Measurements from ENCODE around the gene VWA8.
A peak's percentile ranks its signal among the peaks of the same experiment; 100 is the strongest.

Gene VWA8

GRCh38 chr13:41627425-41627824 is 333.5 kb downstream of the VWA8 start:
- H3K36me3 ChIP-seq (ENCODE audit: control insufficient read depth, low read length) = no peaks in the 10 kb centered on the region
- H3K27ac ChIP-seq (ENCODE audit: low read depth, low read length) = no peak overlapping the region
- no peak overlapping the region for H3K4me3 ChIP-seq (ENCODE audit: low read length)
- H3K4me2 ChIP-seq (ENCODE audit: low read length) = no peak overlapping the region
- no peaks in the 10 kb centered on the region for H3F3A ChIP-seq (ENCODE audit: control insufficient read depth, insufficient read depth)
- no peaks in the 10 kb centered on the region for H4K20me1 ChIP-seq (ENCODE audit: control insufficient read depth, insufficient read depth, low read depth, low read length)
- H3K9me2 ChIP-seq (replicated peaks; ENCODE audit: control insufficient read depth, low read length) = no peaks in the 10 kb centered on the region
- TF ChIP-seq, protein P1, sequence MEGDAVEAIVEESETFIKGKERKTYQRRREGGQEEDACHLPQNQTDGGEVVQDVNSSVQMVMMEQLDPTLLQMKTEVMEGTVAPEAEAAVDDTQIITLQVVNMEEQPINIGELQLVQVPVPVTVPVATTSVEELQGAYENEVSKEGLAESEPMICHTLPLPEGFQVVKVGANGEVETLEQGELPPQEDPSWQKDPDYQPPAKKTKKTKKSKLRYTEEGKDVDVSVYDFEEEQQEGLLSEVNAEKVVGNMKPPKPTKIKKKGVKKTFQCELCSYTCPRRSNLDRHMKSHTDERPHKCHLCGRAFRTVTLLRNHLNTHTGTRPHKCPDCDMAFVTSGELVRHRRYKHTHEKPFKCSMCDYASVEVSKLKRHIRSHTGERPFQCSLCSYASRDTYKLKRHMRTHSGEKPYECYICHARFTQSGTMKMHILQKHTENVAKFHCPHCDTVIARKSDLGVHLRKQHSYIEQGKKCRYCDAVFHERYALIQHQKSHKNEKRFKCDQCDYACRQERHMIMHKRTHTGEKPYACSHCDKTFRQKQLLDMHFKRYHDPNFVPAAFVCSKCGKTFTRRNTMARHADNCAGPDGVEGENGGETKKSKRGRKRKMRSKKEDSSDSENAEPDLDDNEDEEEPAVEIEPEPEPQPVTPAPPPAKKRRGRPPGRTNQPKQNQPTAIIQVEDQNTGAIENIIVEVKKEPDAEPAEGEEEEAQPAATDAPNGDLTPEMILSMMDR (IDR thresholded peaks at IDR 0.05; ENCODE audit: low read depth, low read length, poor library complexity, severe bottlenecking) = no peak
- no peak for TF ChIP-seq EZH2phosphoT487 (IDR thresholded peaks at IDR 0.05; ENCODE audit: borderline replicate concordance, low read length)
- no peaks in the 10 kb centered on the region for H3K27me3 ChIP-seq (ENCODE audit: control insufficient read depth, low read length)
- no peaks in the 10 kb centered on the region for H3K79me2 ChIP-seq (ENCODE audit: control insufficient read depth, low read length)
- no peaks in the 10 kb centered on the region; the same call in 1 of the 2 replicates for H3K9me3 ChIP-seq (ENCODE audit: control insufficient read depth, insufficient read depth, low read length)
- peaks cover 17% of the 10 kb centered on the region for H3K4me1 ChIP-seq (ENCODE audit: control insufficient read depth, low read length)

- Histone ChIP-seq H3K4me1 (ENCODE audit: control insufficient read depth, low read length) (peaks cover 22% of the 10 kb centered on the region), H3K4me2 (ENCODE audit: low read length) (no peak overlapping the region), H3K9me2 (replicated peaks; ENCODE audit: control insufficient read depth, low read length) (no peaks in the 10 kb centered on the region), H3K27me3 (ENCODE audit: control insufficient read depth, low read length) (no peaks in the 10 kb centered on the region), H3K9me3 (ENCODE audit: control insufficient read depth, insufficient read depth, low read length) (no peaks in the 10 kb centered on the region; the same call in 1 of the 2 replicates), H3K4me3 (ENCODE audit: low read length) (no peak overlapping the region), H4K20me1 (ENCODE audit: control insufficient read depth, insufficient read depth, low read depth, low read length) (no peaks in the 10 kb centered on the region), H3K79me2 (ENCODE audit: control insufficient read depth, low read length) (no peaks in the 10 kb centered on the region), H3K27ac (ENCODE audit: low read depth, low read length) (no peak overlapping the region), H3F3A (ENCODE audit: control insufficient read depth, insufficient read depth) (no peaks in the 10 kb centered on the region), H3K36me3 (ENCODE audit: control insufficient read depth, low read length) (no peaks in the 10 kb centered on the region)
- no peak for TF ChIP-seq EZH2phosphoT487 (IDR thresholded peaks at IDR 0.05; ENCODE audit: borderline replicate concordance, low read length)
Measured at GRCh38 chr13:41624041-41624440, 336.9 kb downstream of the VWA8 start.

GRCh38 chr13:41622432-41623429 is 338.2 kb downstream of the VWA8 start:
- Histone ChIP-seq H3K4me1 (ENCODE audit: control insufficient read depth, low read length) (peaks cover 22% of the 10 kb centered on the region), H3F3A (ENCODE audit: control insufficient read depth, insufficient read depth) (no peaks in the 10 kb centered on the region), H3K4me2 (ENCODE audit: low read length) (peak overlapping the region; percentile 67), H3K79me2 (ENCODE audit: control insufficient read depth, low read length) (no peaks in the 10 kb centered on the region), H4K20me1 (ENCODE audit: control insufficient read depth, insufficient read depth, low read depth, low read length) (no peaks in the 10 kb centered on the region), H3K27me3 (ENCODE audit: control insufficient read depth, low read length) (no peaks in the 10 kb centered on the region), H3K9me3 (ENCODE audit: control insufficient read depth, insufficient read depth, low read length) (no peaks in the 10 kb centered on the region; the same call in 1 of the 2 replicates), H3K4me3 (ENCODE audit: low read length) (peak overlapping the region; percentile 51), H3K9me2 (replicated peaks; ENCODE audit: control insufficient read depth, low read length) (no peaks in the 10 kb centered on the region), H3K27ac (ENCODE audit: low read depth, low read length) (peak overlapping the region; percentile 53), H3K36me3 (ENCODE audit: control insufficient read depth, low read length) (no peaks in the 10 kb centered on the region)
- TF ChIP-seq, protein P1 (IDR thresholded peaks at IDR 0.05; ENCODE audit: low read depth, low read length, poor library complexity, severe bottlenecking) = no peak
- TF ChIP-seq EZH2phosphoT487 (IDR thresholded peaks at IDR 0.05; ENCODE audit: borderline replicate concordance, low read length) = no peak
